HG02885 (cell line): ENCODE results near the gene LCN10.
"Not testable (repeated sequence)": the region's sequence is repeated elsewhere in the genome, so short reads cannot be mapped to it uniquely, and the experiment has no call there.

Source experiments
- ATAC-seq: cut with Tn5 transposase; IDR thresholded peaks from one replicate; pipeline ENCODE4 v1.9.1; 2021; ENCODE audit warnings: mild to moderate bottlenecking; ENCODE audit not compliant: unreplicated experiment, poor library complexity

LCN10 gene

GRCh38 chr9:136722969-136723356, 19.8 kb downstream of the LCN10 start:
- ATAC-seq = no peak

GRCh38 chr9:136722093-136722968, 20.4 kb downstream of the LCN10 start:
- no peak for ATAC-seq

GRCh38 chr9:136721339-136722092, 21.2 kb downstream of the LCN10 start:
- ATAC-seq = no peak

GRCh38 chr9:136720898-136721338, 21.8 kb downstream of the LCN10 start:
- ATAC-seq = no peak

GRCh38 chr9:136720251-136720897, 22.4 kb downstream of the LCN10 start:
- ATAC-seq = no peak

GRCh38 chr9:136719195-136719880, 23.4 kb downstream of the LCN10 start:
- no peak for ATAC-seq

GRCh38 chr9:136718345-136719194, 24.2 kb downstream of the LCN10 start:
- no peak for ATAC-seq

GRCh38 chr9:136717399-136717798, 25.3 kb downstream of the LCN10 start:
- ATAC-seq = no peak

GRCh38 chr9:136714893-136715274, 27.9 kb downstream of the LCN10 start:
- no peak for ATAC-seq

GRCh38 chr9:136714096-136714892, 28.4 kb downstream of the LCN10 start:
- no peak for ATAC-seq

GRCh38 chr9:136713550-136713949, 29.2 kb downstream of the LCN10 start:
- ATAC-seq = no peak

GRCh38 chr9:136712690-136713544, 29.8 kb downstream of the LCN10 start:
- ATAC-seq = no peak

GRCh38 chr9:136711751-136712689, 30.7 kb downstream of the LCN10 start, which contains the start of gene DIPK1B:
DIPK1B (plus strand) TSS chr9:136712572; CDS start chr9:136712666, 94 bp downstream.
- no peak for ATAC-seq

- ATAC-seq = not testable (repeated sequence)
Measured at GRCh38 chr9:136711219-136711648, 31.5 kb downstream of the LCN10 start.

GRCh38 chr9:136710543-136710942, 32.2 kb downstream of the LCN10 start:
- ATAC-seq = no peak

GRCh38 chr9:136709454-136710109, 33.2 kb downstream of the LCN10 start:
- no peak for ATAC-seq
